CD4-positive, alpha-beta T cell (primary cell): ENCODE results near the gene MAP2K2. TPM values are rescaled to one million over a fixed set of nuclear protein-coding genes. Genes with fewer than 3 reads are reported as not detected.

Source experiments
- ATAC-seq: fragments of 200-7000 bp; cut with Tn5 transposase; one replicate; pipeline ENCODE4 v1.10.0; 2022; ENCODE audit warnings: mild to moderate bottlenecking; ENCODE audit not compliant: poor library complexity
- CTCF ChIA-PET: fragments of 350-600 bp; sonication (Branson Sonifier 250); formaldehyde crosslinking; loops from one replicate; lab custom pipeline; 2021; ENCODE audit warnings: antibody characterized with exemption, inconsistent platforms; lab: Charles Lee
- POLR2A ChIA-PET: fragments of 350-600 bp; sonication (Branson Sonifier 250); formaldehyde crosslinking; loops from one replicate; lab custom pipeline; 2021; ENCODE audit warnings: antibody characterized with exemption, inconsistent platforms; lab: Charles Lee
- DNase-seq, 14 experiments: peaks; one replicate each; pipeline ENCODE4 v3.0.0-alpha.2; 2013 to 2020; ENCODE audit warnings: mixed read lengths in 2 of 14
- H3K27ac ChIP-seq, 2 donors: one replicate each; pipeline versions ENCODE4 v1.5.1 to v1.7.0; 2013; ENCODE audit warnings: low read length in 2 of 2, low read depth in 1 of 2, mild to moderate bottlenecking in 1 of 2
- H3K27me3 ChIP-seq, 2 experiments: 1 replicate in 1 of 2; 2 replicates in 1 of 2; pipeline versions ENCODE4 v1.6.1 to v1.7.0; 2013; ENCODE audit warnings: low read length in 2 of 2, control low read depth in 1 of 2, mild to moderate bottlenecking in 1 of 2, moderate library complexity in 1 of 2; ENCODE audit not compliant: insufficient read depth in 2 of 2, control insufficient read depth in 1 of 2
- H3K36me3 ChIP-seq: one replicate; pipeline ENCODE4 v1.6.1; 2013; ENCODE audit warnings: low read length, control low read depth; ENCODE audit not compliant: insufficient read depth
- H3K4me1 ChIP-seq: one replicate; pipeline ENCODE4 v1.6.1; 2013; ENCODE audit warnings: low read length, control low read depth; ENCODE audit not compliant: insufficient read depth
- H3K4me3 ChIP-seq: one replicate; pipeline ENCODE4 v1.5.1; 2013; ENCODE audit warnings: mild to moderate bottlenecking, low read length, moderate library complexity
- H3K9me3 ChIP-seq, 2 experiments: 1 replicate in 1 of 2; 2 replicates in 1 of 2; pipeline versions ENCODE4 v1.6.1 to v1.7.0; 2013; ENCODE audit warnings: low read length in 2 of 2, mild to moderate bottlenecking in 2 of 2, control low read depth in 1 of 2, moderate library complexity in 1 of 2; ENCODE audit not compliant: control insufficient read depth in 1 of 2, insufficient read depth in 1 of 2
- H3K27ac Mint-ChIP-seq: one replicate; pipeline ENCODE4 v1.8.0; 2020; ENCODE audit warnings: mixed read lengths
- H3K27me3 Mint-ChIP-seq: one replicate; pipeline ENCODE4 v1.8.0; 2021; ENCODE audit warnings: mixed read lengths
- H3K36me3 Mint-ChIP-seq: one replicate; pipeline ENCODE4 v1.8.0; 2021; ENCODE audit warnings: low read depth, mixed read lengths
- H3K4me1 Mint-ChIP-seq: one replicate; pipeline ENCODE4 v1.8.0; 2021; ENCODE audit warnings: low read depth, mixed read lengths
- H3K4me3 Mint-ChIP-seq: one replicate; pipeline ENCODE4 v1.8.0; 2020; ENCODE audit warnings: mild to moderate bottlenecking, mixed read lengths
- H3K9me3 Mint-ChIP-seq: one replicate; pipeline ENCODE4 v1.8.0; 2020; ENCODE audit warnings: mixed read lengths
- CTCF ChIP-seq: fragments of 200-600 bp; IDR thresholded peaks from one replicate; pipeline ENCODE4 v1.8.0; 2022; ENCODE audit warnings: antibody characterized with exemption, mild to moderate bottlenecking
- intact Hi-C, 2 experiments: fragments of 100-400 bp; cut with DNase I in 1 of 2; cut with micrococcal nuclease in 1 of 2; formaldehyde crosslinking; loops; one replicate each; pipeline versions ENCODE4 v1.15.1 to v1.9.0; 2023 to 2025; cut with DNase I, micrococcal nuclease
- total RNA-seq, 174 experiments: library from RNA in 2 of 174; stranded (reverse) in 2 of 174; gene quantifications; one replicate each; pipeline ENCODE4 v1.2.3 and lab custom pipeline; 2021 to 2026

The MAP2K2 gene
- total RNA-seq, 2 experiments from 2014 or later = 72.7 to 77.6 TPM

DNA sequence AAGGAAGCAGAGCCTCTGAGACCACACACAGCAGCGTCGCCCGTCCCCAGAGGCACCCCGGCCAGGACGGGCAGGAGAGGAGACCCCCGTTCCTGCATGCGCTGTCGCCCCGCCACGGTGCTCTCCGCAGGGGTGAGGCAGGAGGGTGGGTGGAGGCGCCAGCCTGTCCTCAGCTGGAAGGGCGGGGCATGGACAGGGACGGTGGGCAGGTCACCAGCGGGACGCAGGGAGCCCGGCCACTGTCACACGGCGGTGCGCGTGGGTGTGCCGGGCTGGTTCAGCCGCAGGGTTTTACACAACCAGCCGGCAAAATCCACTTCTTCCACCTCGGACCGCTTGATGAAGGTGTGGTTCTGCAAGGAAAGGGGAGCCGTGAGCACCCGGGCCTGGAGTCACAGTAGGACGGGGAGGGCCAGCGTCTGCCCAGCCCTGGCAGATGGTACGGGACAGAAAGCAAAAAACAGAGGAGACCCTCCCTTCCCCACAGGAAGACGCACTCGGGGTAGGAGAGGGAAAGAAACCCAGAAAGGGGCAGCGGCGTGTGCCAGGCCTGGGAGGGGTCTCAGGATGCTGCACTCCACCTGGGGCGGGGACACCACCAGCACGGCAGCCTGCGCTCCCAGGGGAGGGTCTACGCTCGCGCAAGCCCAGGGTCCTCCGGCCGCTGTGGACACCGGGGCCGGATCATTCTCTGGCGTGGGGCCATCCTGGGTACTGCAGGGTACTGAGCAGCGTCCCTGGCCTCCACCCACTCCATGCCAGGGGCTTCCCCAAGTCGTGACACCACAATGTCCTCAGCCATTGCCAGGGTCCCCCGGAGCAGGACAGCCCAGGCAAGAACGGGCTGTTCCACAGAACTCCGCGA is 33.3 kb downstream of the MAP2K2 start:
- CTCF ChIA-PET = no interaction called here
- H3K9me3 Mint-ChIP-seq = no peaks in the 10 kb centered on the region
- peak overlapping the region in 1 of 2 donors; percentile 77 for H3K27ac ChIP-seq
- no peak overlapping the region for H3K4me3 ChIP-seq
- POLR2A ChIA-PET = interaction anchor here (0.7 to 3.7 kb wide), 7 partner anchors 9 to 103 kb away, joined by 3 to 68 read pairs (median 13); partner anchors contain the start of gene ZBTB7A
- no peak overlapping the region for H3K4me3 Mint-ChIP-seq
- H3K9me3 ChIP-seq = no peaks in the 10 kb centered on the region
- peaks cover 6% of the 10 kb centered on the region for H3K36me3 Mint-ChIP-seq
- DNase-seq (peak in 1 of 14 experiments; percentile 22), ATAC-seq (no peak)
- no peaks in the 10 kb centered on the region for H3K27me3 ChIP-seq
- H3K4me1 Mint-ChIP-seq = peaks cover 36% of the 10 kb centered on the region
- TF ChIP-seq CTCF = no peak
- peaks cover 46% of the 10 kb centered on the region for H3K4me1 ChIP-seq
- peak overlapping the region; percentile 95 for H3K27ac Mint-ChIP-seq
- no peaks in the 10 kb centered on the region for H3K27me3 Mint-ChIP-seq
- intact Hi-C loops = loop anchor here in 1 of 2 experiments (2.0 kb wide), 1 partner anchor 16 kb away; no protein-coding TSS in a partner anchor
- H3K36me3 ChIP-seq = peaks cover 12% of the 10 kb centered on the region

- ChIA-PET POLR2A (interaction anchor here (0.7 to 3.7 kb wide), 11 partner anchors 9 to 102 kb away, joined by 3 to 68 read pairs (median 4); partner anchors contain the start of gene ZBTB7A), CTCF (no interaction called here)
- intact Hi-C loops = loop anchor here (2.0 to 5.0 kb wide), 3 partner anchors 15 to 32 kb away; partner anchors contain the start of gene MAP2K2 (in 1 of the 2)
- Mint-ChIP-seq H3K9me3 (no peaks in the 10 kb centered on the region), H3K27ac (peak overlapping the region; percentile 95), H3K4me1 (peaks cover 36% of the 10 kb centered on the region), H3K36me3 (peaks cover 6% of the 10 kb centered on the region), H3K27me3 (no peaks in the 10 kb centered on the region), H3K4me3 (no peak overlapping the region)
- Histone ChIP-seq H3K9me3 (no peaks in the 10 kb centered on the region), H3K27ac (peak overlapping the region; percentile 52 to 77), H3K4me3 (no peak overlapping the region), H3K27me3 (no peaks in the 10 kb centered on the region), H3K36me3 (peaks cover 9% of the 10 kb centered on the region), H3K4me1 (peaks cover 52% of the 10 kb centered on the region)
- no peak for TF ChIP-seq CTCF
- no peak for DNase-seq
- no peak for ATAC-seq
Observed at GRCh38 chr19:4089946-4090345, 34.0 kb downstream of the MAP2K2 start.

DNA sequence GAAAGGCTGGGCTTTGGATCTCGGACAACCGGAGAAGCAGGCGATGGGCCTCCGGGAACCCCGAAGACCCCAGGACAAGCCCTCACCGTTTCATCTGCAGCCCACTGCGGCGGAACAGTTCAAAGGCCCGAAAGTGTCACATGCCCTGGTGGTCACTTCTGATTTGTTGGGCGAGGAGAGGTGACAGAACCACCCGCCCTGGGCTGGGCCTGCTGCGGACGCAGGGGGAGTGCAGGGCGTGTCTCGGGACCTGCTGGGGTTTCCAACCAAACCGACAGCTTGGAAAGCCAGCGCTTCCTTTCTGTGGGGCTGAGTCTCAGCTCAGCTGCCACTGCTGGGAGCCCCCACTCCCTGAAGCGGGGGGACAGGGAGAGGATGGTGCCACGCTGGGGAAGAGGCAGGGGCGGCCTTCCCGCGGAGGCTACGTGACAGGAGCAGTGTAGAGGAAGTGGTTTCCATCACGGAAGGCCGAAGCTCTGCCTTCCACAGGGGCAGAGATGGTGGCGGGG is 34.5 kb downstream of the MAP2K2 start:
- H3K27ac ChIP-seq = peak overlapping the region; percentile 52 to 77
- no peaks in the 10 kb centered on the region for H3K9me3 ChIP-seq
- Mint-ChIP-seq H3K4me3 (peak overlapping the region; percentile 80), H3K36me3 (peaks cover 6% of the 10 kb centered on the region), H3K27me3 (no peaks in the 10 kb centered on the region), H3K4me1 (peaks cover 40% of the 10 kb centered on the region), H3K9me3 (no peaks in the 10 kb centered on the region), H3K27ac (peak overlapping the region; percentile 95)
- CTCF ChIA-PET = interaction anchor here (0.7 kb wide), 1 partner anchor 311 kb away, joined by 3 read pairs; no protein-coding TSS in a partner anchor
- peaks cover 57% of the 10 kb centered on the region for H3K4me1 ChIP-seq
- POLR2A ChIA-PET = interaction anchor here (0.6 to 3.7 kb wide), 18 partner anchors 8 to 105 kb away, joined by 3 to 68 read pairs (median 4); partner anchors contain the start of genes EEF2 and ZBTB7A
- H3K36me3 ChIP-seq = peaks cover 9% of the 10 kb centered on the region
- ATAC-seq = peak; percentile 47
- no peaks in the 10 kb centered on the region for H3K27me3 ChIP-seq
- TF ChIP-seq CTCF = no peak
- H3K4me3 ChIP-seq = peak overlapping the region; percentile 34
- intact Hi-C loops = loop anchor here (2.0 to 5.0 kb wide), 2 partner anchors 15 to 33 kb away; partner anchors contain the start of gene MAP2K2 (in 1 of the 2)
- peak in 9 of 14 experiments; percentile 25 to 81 (median 48) for DNase-seq
